H9 (cell line): ENCODE results near the gene SLC28A3. TPM values are rescaled to one million over a fixed set of nuclear protein-coding genes. Genes with fewer than 3 reads are reported as not detected.

Experiments
- DNase-seq: peaks from one replicate; pipeline ENCODE4 v3.0.0-alpha.2; 2017
- H2AFZ ChIP-seq: one replicate; pipeline ENCODE4 v1.6.1; 2013; ENCODE audit warnings: mild to moderate bottlenecking, low read length, control low read depth, moderate library complexity
- H2AK5ac ChIP-seq: 2 replicates; pipeline ENCODE4 v1.6.1; 2013; ENCODE audit warnings: low read length, control low read depth, mixed read lengths; ENCODE audit not compliant: insufficient read length
- H2BK120ac ChIP-seq: one replicate; pipeline ENCODE4 v1.6.1; 2013; ENCODE audit warnings: low read depth, mild to moderate bottlenecking, low read length, control low read depth, inconsistent platforms; ENCODE audit not compliant: poor library complexity, severe bottlenecking
- H2BK12ac ChIP-seq: 2 replicates; pipeline ENCODE4 v1.6.1; 2013; ENCODE audit warnings: low read length, control low read depth, mixed read lengths, low read depth; ENCODE audit not compliant: insufficient read length
- H2BK15ac ChIP-seq: 2 replicates; pipeline ENCODE4 v1.6.1; 2013; ENCODE audit warnings: low read depth, low read length, control low read depth
- H2BK20ac ChIP-seq: one replicate; pipeline ENCODE4 v1.6.1; 2013; ENCODE audit warnings: low read depth, mild to moderate bottlenecking, low read length, control low read depth, inconsistent platforms; ENCODE audit not compliant: poor library complexity, severe bottlenecking
- H2BK5ac ChIP-seq: 2 replicates; pipeline ENCODE4 v1.6.1; 2013; ENCODE audit warnings: low read length, control low read depth, mixed read lengths; ENCODE audit not compliant: insufficient read length
- H3K14ac ChIP-seq: 2 replicates; pipeline ENCODE4 v1.6.1; 2013; ENCODE audit warnings: low read length, control low read depth; ENCODE audit not compliant: insufficient read depth
- H3K18ac ChIP-seq: 2 replicates; pipeline ENCODE4 v1.6.1; 2013; ENCODE audit warnings: low read depth, mild to moderate bottlenecking, mixed read lengths, low read length, control low read depth; ENCODE audit not compliant: insufficient read length
- H3K23ac ChIP-seq: 2 replicates; pipeline ENCODE4 v1.6.1; 2013; ENCODE audit warnings: low read length, control low read depth, mixed read lengths, low read depth; ENCODE audit not compliant: insufficient read length
- H3K23me2 ChIP-seq: 2 replicates; pipeline ENCODE4 v1.6.1; 2013; ENCODE audit warnings: low read depth, mild to moderate bottlenecking, mixed read lengths, low read length, control low read depth; ENCODE audit not compliant: insufficient read length, poor library complexity, severe bottlenecking
- H3K27ac ChIP-seq: 2 replicates; pipeline ENCODE4 v1.5.1; 2013; ENCODE audit warnings: low read length, control low read depth, mixed read lengths, low read depth; ENCODE audit not compliant: insufficient read length
- H3K27me3 ChIP-seq: 2 replicates; pipeline ENCODE4 v1.6.1; 2013; ENCODE audit warnings: low read length, control low read depth, inconsistent platforms; ENCODE audit not compliant: insufficient read depth
- H3K4ac ChIP-seq: 2 replicates; pipeline ENCODE4 v1.6.1; 2013; ENCODE audit warnings: low read depth, mild to moderate bottlenecking, control low read depth, inconsistent platforms, low read length, moderate library complexity
- H3K4me1 ChIP-seq: 2 replicates; pipeline ENCODE4 v1.6.1; 2013; ENCODE audit warnings: low read length, control low read depth, inconsistent platforms; ENCODE audit not compliant: insufficient read depth
- H3K4me2 ChIP-seq: 2 replicates; pipeline ENCODE4 v1.6.1; 2013; ENCODE audit warnings: low read length, control low read depth, mixed read lengths; ENCODE audit not compliant: insufficient read length, insufficient read depth
- H3K56ac ChIP-seq: 2 replicates; pipeline ENCODE4 v1.6.1; 2013; ENCODE audit warnings: low read depth, mild to moderate bottlenecking, mixed read lengths, low read length, control low read depth; ENCODE audit not compliant: insufficient read length
- H3K79me1 ChIP-seq: 2 replicates; pipeline ENCODE4 v1.6.1; 2013; ENCODE audit warnings: low read depth, mild to moderate bottlenecking, moderate library complexity, low read length, control low read depth, inconsistent platforms; ENCODE audit not compliant: insufficient read depth, poor library complexity, severe bottlenecking
- H3K79me2 ChIP-seq: 2 replicates; pipeline ENCODE4 v1.6.1; 2013; ENCODE audit warnings: low read length, control low read depth, inconsistent platforms; ENCODE audit not compliant: insufficient read depth
- H3K9ac ChIP-seq: 2 replicates; pipeline ENCODE4 v1.6.1; 2013; ENCODE audit warnings: low read length, control low read depth, mixed read lengths; ENCODE audit not compliant: insufficient read length; ENCODE audit errors: extremely low read depth
- H3K9me3 ChIP-seq: one replicate; pipeline ENCODE4 v1.6.1; 2013; ENCODE audit warnings: low read depth, low read length, inconsistent platforms; ENCODE audit not compliant: control insufficient read depth
- H3T11ph ChIP-seq: one replicate; pipeline ENCODE4 v1.6.1; 2013; ENCODE audit warnings: mild to moderate bottlenecking, low read length, control low read depth, inconsistent platforms
- H4K20me1 ChIP-seq: one replicate; pipeline ENCODE4 v1.6.1; 2013; ENCODE audit not compliant: control insufficient read depth, insufficient read length, insufficient read depth
- H4K5ac ChIP-seq: 2 replicates; pipeline ENCODE4 v1.6.1; 2013; ENCODE audit warnings: low read depth, mild to moderate bottlenecking, mixed read lengths, low read length, control low read depth; ENCODE audit not compliant: insufficient read length
- H4K8ac ChIP-seq: replicated peaks from 2 replicates; pipeline ENCODE4 v1.6.1; 2013; ENCODE audit warnings: low read length, control low read depth, mixed read lengths, low read depth; ENCODE audit not compliant: insufficient read length
- H4K91ac ChIP-seq: 2 replicates; pipeline ENCODE4 v1.6.1; 2013; ENCODE audit warnings: low read depth, mild to moderate bottlenecking, moderate library complexity, mixed read lengths, low read length, control low read depth; ENCODE audit not compliant: insufficient read length
- H3K27ac Mint-ChIP-seq, 3 experiments: 2 replicates in 2 of 3; 3 replicates in 1 of 3; pipeline ENCODE4 v1.8.0; 2020 to 2021; ENCODE audit warnings: mixed read lengths in 3 of 3, mild to moderate bottlenecking in 1 of 3, moderate library complexity in 1 of 3
- H3K27me3 Mint-ChIP-seq: 2 replicates; pipeline ENCODE4 v1.8.0; 2021; ENCODE audit warnings: low read depth, mild to moderate bottlenecking, moderate library complexity, mixed read lengths
- H3K36me3 Mint-ChIP-seq, 3 experiments: 2 replicates in 2 of 3; 3 replicates in 1 of 3; pipeline ENCODE4 v1.8.0; 2020 to 2021; ENCODE audit warnings: low read depth in 3 of 3, mixed read lengths in 3 of 3; ENCODE audit not compliant: insufficient read depth in 1 of 3
- H3K4me1 Mint-ChIP-seq, 2 experiments: 2 replicates each; pipeline ENCODE4 v1.8.0; 2020; ENCODE audit warnings: mixed read lengths in 2 of 2
- H3K4me3 Mint-ChIP-seq, 2 experiments: 2 replicates in 1 of 2; 3 replicates in 1 of 2; pipeline ENCODE4 v1.8.0; 2020 to 2021; ENCODE audit warnings: mild to moderate bottlenecking in 2 of 2, mixed read lengths in 2 of 2, moderate library complexity in 1 of 2
- H3K9me3 Mint-ChIP-seq, 2 experiments: 2 replicates in 1 of 2; 3 replicates in 1 of 2; pipeline ENCODE4 v1.8.0; 2020; ENCODE audit warnings: mild to moderate bottlenecking in 2 of 2, mixed read lengths in 2 of 2, moderate library complexity in 1 of 2
- CTCF ChIP-seq: fragments of 200-600 bp; sonication (generic); conservative IDR thresholded peaks from 3 replicates; pipeline ENCODE4 v1.8.0; 2021; ENCODE audit warnings: antibody characterized with exemption, mild to moderate bottlenecking
- WGBS: extraction: QIAGEN DNeasy Blood & Tissue Kit; methylation state at CpG from one replicate; pipeline ENCODE4 v1.1.7; 2013; ENCODE audit warnings: missing lambda C conversion rate, low lambda C conversion rate, mixed read lengths; ENCODE audit not compliant: insufficient read length; ENCODE audit errors: extremely low coverage; 5-methylcytosine and 5-hydroxymethylcytosine counted together
- total RNA-seq: library from RNA; stranded (reverse); gene quantifications from 2 replicates; pipeline ENCODE4 v1.2.1, GENCODE V29; 2021

Gene SLC28A3
- total RNA-seq, 1 experiment from 2014 or later = not detected

- Histone ChIP-seq H2BK5ac (no peak overlapping the region), H4K8ac (no peak overlapping the region), H3K4ac (no peak overlapping the region), H2BK12ac (no peak overlapping the region), H3K18ac (no peak overlapping the region), H3K4me1 (no peaks in the 10 kb centered on the region), H2AFZ (no peak overlapping the region), H3T11ph (no peak overlapping the region), H3K27ac (no peak overlapping the region), H3K9me3 (no peaks in the 10 kb centered on the region), H3K9ac (no peak overlapping the region), H4K5ac (no peak overlapping the region), H4K20me1 (no peaks in the 10 kb centered on the region), H2BK15ac (no peak overlapping the region), H3K56ac (no peak overlapping the region), H3K23me2 (no peaks in the 10 kb centered on the region), H3K4me2 (no peak overlapping the region), H2BK120ac (no peak overlapping the region), H3K27me3 (no peaks in the 10 kb centered on the region), H3K23ac (no peak overlapping the region), H3K14ac (no peak overlapping the region), H4K91ac (no peak overlapping the region), H2BK20ac (no peak overlapping the region), H3K79me1 (no peaks in the 10 kb centered on the region), H3K79me2 (no peaks in the 10 kb centered on the region), H2AK5ac (no peak overlapping the region)
- Mint-ChIP-seq H3K9me3 (no peaks in the 10 kb centered on the region), H3K4me1 (peaks cover 13 to 28% of the 10 kb centered on the region in 2 experiments), H3K4me3 (no peak overlapping the region), H3K36me3 (no peaks in the 10 kb centered on the region; a peak in 1 of 7 replicates), H3K27ac (no peak overlapping the region), H3K27me3 (peaks cover 3% of the 10 kb centered on the region)
- no peak for TF ChIP-seq CTCF
- no peak for DNase-seq
- no CpG with 5 or more reads among the region's 2 CpGs for WGBS
These were observed 31.2 kb upstream of the SLC28A3 start for GRCh38 chr9:84371737-84372136.
